Measurements from ENCODE around the gene BCAR1. TPM values are rescaled to one million over a fixed set of nuclear protein-coding genes. Genes with fewer than 3 reads are reported as not detected.

Gene BCAR1
- total and polyA plus RNA-seq, 2 of the 13 experiments (the other 11 are each of a cell fraction or from before 2014, with no cell fraction given) = 48.1 to 51.7 TPM

- TF ChIP-seq DBP (CRISPR knock-in tag; IDR thresholded peaks at IDR 0.05; ENCODE audit: not compliant biosample characterization) = no peak
- TF ChIP-seq, protein P1, sequence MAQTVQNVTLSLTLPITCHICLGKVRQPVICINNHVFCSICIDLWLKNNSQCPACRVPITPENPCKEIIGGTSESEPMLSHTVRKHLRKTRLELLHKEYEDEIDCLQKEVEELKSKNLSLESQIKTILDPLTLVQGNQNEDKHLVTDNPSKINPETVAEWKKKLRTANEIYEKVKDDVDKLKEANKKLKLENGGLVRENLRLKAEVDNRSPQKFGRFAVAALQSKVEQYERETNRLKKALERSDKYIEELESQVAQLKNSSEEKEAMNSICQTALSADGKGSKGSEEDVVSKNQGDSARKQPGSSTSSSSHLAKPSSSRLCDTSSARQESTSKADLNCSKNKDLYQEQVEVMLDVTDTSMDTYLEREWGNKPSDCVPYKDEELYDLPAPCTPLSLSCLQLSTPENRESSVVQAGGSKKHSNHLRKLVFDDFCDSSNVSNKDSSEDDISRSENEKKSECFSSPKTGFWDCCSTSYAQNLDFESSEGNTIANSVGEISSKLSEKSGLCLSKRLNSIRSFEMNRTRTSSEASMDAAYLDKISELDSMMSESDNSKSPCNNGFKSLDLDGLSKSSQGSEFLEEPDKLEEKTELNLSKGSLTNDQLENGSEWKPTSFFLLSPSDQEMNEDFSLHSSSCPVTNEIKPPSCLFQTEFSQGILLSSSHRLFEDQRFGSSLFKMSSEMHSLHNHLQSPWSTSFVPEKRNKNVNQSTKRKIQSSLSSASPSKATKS (CRISPR knock-in tag; IDR thresholded peaks at IDR 0.05) = no peak
- TF ChIP-seq ZNF557 (CRISPR knock-in tag; IDR thresholded peaks at IDR 0.05) = no peak
- TF ChIP-seq NR2F1 (CRISPR knock-in tag; IDR thresholded peaks at IDR 0.05) = no peak
- no peak for TF ChIP-seq ATF1 (CRISPR knock-in tag; IDR thresholded peaks at IDR 0.05)
- TF ChIP-seq KLF6 (CRISPR knock-in tag; IDR thresholded peaks at IDR 0.05) = no peak
- no peak for TF ChIP-seq TAF15 (IDR thresholded peaks at IDR 0.05; ENCODE audit: low read depth, low read length, poor library complexity, severe bottlenecking)
- peak; percentile 78; the same call in 1 of the 2 replicates for TF ChIP-seq ZBTB38 (CRISPR knock-in tag; IDR thresholded peaks at IDR 0.05)
- TF ChIP-seq ZNF883 (CRISPR knock-in tag; IDR thresholded peaks at IDR 0.05; ENCODE audit: not compliant biosample characterization) = no peak
- TF ChIP-seq NFYB (CRISPR knock-in tag; IDR thresholded peaks at IDR 0.05) = no peak
- no peak for TF ChIP-seq ZNF318 (CRISPR knock-in tag; IDR thresholded peaks at IDR 0.05)
- TF ChIP-seq LRRFIP1 (CRISPR knock-in tag; conservative IDR thresholded peaks at IDR 0.05) = no peak
- TF ChIP-seq ZNF549 (CRISPR knock-in tag; IDR thresholded peaks at IDR 0.05) = no peak
- peak; percentile 12; the same call in 1 of the 2 replicates for TF ChIP-seq NRL (CRISPR knock-in tag; IDR thresholded peaks at IDR 0.05; ENCODE audit: borderline replicate concordance)
- no peak for TF ChIP-seq ZNF367 (CRISPR knock-in tag; IDR thresholded peaks at IDR 0.05; ENCODE audit: borderline replicate concordance)
- no peak for TF ChIP-seq YEATS4 (CRISPR knock-in tag; IDR thresholded peaks at IDR 0.05; ENCODE audit: borderline replicate concordance)
Observed at GRCh38 chr16:75256059-75256571, 4.7 kb upstream of the BCAR1 start (continued).

Data from HepG2 (cell line).